Trophoblast cell (in vitro differentiated cells and primary cell): ENCODE measurements around the gene MIER2.
"Not testable (repeated sequence)": the region's sequence is repeated elsewhere in the genome, so short reads cannot be mapped to it uniquely, and the experiment has no call there.

Experiments
- DNase-seq, 2 donors: peaks; one replicate each; pipeline ENCODE4 v3.0.0-alpha.2; 2016
- H2AFZ ChIP-seq: 2 replicates; pipeline ENCODE4 v1.6.1; 2013; ENCODE audit warnings: low read length, moderate library complexity, mild to moderate bottlenecking; ENCODE audit not compliant: insufficient read depth, poor library complexity
- H2AK5ac ChIP-seq: 2 replicates; pipeline ENCODE4 v1.6.1; 2013; ENCODE audit warnings: mild to moderate bottlenecking, low read length
- H2BK120ac ChIP-seq: 2 replicates; pipeline ENCODE4 v1.6.1; 2013; ENCODE audit warnings: low read length, mild to moderate bottlenecking, moderate library complexity; ENCODE audit not compliant: insufficient read depth, poor library complexity
- H2BK12ac ChIP-seq: 2 replicates; pipeline ENCODE4 v1.6.1; 2013; ENCODE audit warnings: mild to moderate bottlenecking, low read length, moderate library complexity
- H2BK5ac ChIP-seq: 2 replicates; pipeline ENCODE4 v1.6.1; 2013; ENCODE audit warnings: low read length, low read depth, moderate library complexity, mild to moderate bottlenecking; ENCODE audit not compliant: poor library complexity
- H3K14ac ChIP-seq: 2 replicates; pipeline ENCODE4 v1.6.1; 2013; ENCODE audit warnings: mild to moderate bottlenecking, low read length
- H3K18ac ChIP-seq: 2 replicates; pipeline ENCODE4 v1.6.1; 2013; ENCODE audit warnings: mild to moderate bottlenecking, low read length
- H3K23ac ChIP-seq: 2 replicates; pipeline ENCODE4 v1.6.1; 2013; ENCODE audit warnings: low read length
- H3K27ac ChIP-seq: 2 replicates; pipeline ENCODE4 v1.5.1; 2013; ENCODE audit warnings: low read depth, mild to moderate bottlenecking, inconsistent platforms, low read length, moderate library complexity
- H3K27me3 ChIP-seq: 2 replicates; pipeline ENCODE4 v1.6.1; 2013; ENCODE audit warnings: inconsistent platforms, mild to moderate bottlenecking, low read length, moderate library complexity; ENCODE audit not compliant: insufficient read depth
- H3K36me3 ChIP-seq, 2 experiments: 1 replicate in 1 of 2; 2 replicates in 1 of 2; pipeline ENCODE4 v1.6.1; 2013; ENCODE audit warnings: low read length in 2 of 2, mild to moderate bottlenecking in 2 of 2, moderate library complexity in 1 of 2; ENCODE audit not compliant: insufficient read depth in 2 of 2, control insufficient read depth in 1 of 2
- H3K4ac ChIP-seq: 2 replicates; pipeline ENCODE4 v1.6.1; 2013; ENCODE audit warnings: low read depth, mild to moderate bottlenecking, low read length, moderate library complexity
- H3K4me1 ChIP-seq, 2 experiments: 1 replicate in 1 of 2; 2 replicates in 1 of 2; pipeline ENCODE4 v1.6.1; 2013; ENCODE audit warnings: low read length in 2 of 2, mild to moderate bottlenecking in 2 of 2, moderate library complexity in 1 of 2; ENCODE audit not compliant: insufficient read depth in 2 of 2, control insufficient read depth in 1 of 2
- H3K4me2 ChIP-seq: 2 replicates; pipeline ENCODE4 v1.6.1; 2013; ENCODE audit warnings: inconsistent platforms, mild to moderate bottlenecking, low read length, moderate library complexity
- H3K4me3 ChIP-seq: 2 replicates; pipeline ENCODE4 v1.5.1; 2013; ENCODE audit warnings: mild to moderate bottlenecking, low read depth, low read length, inconsistent platforms
- H3K79me1 ChIP-seq: one replicate; pipeline ENCODE4 v1.6.1; 2013; ENCODE audit warnings: low read length
- H3K79me2 ChIP-seq: 2 replicates; pipeline ENCODE4 v1.6.1; 2013; ENCODE audit warnings: low read length, mild to moderate bottlenecking; ENCODE audit not compliant: control insufficient read depth, insufficient read depth, poor library complexity
- H3K9ac ChIP-seq: 2 replicates; pipeline ENCODE4 v1.6.1; 2013; ENCODE audit warnings: mild to moderate bottlenecking, low read length
- H3K9me3 ChIP-seq: 2 replicates; pipeline ENCODE4 v1.6.1; 2013; ENCODE audit warnings: low read depth, mild to moderate bottlenecking, control low read depth, inconsistent platforms, low read length; ENCODE audit not compliant: insufficient read depth
- H4K12ac ChIP-seq: 2 replicates; pipeline ENCODE4 v1.6.1; 2013; ENCODE audit warnings: low read depth, mild to moderate bottlenecking, low read length, moderate library complexity
- H4K8ac ChIP-seq: 2 replicates; pipeline ENCODE4 v1.6.1; 2013; ENCODE audit warnings: low read depth, mild to moderate bottlenecking, low read length, moderate library complexity
- H4K91ac ChIP-seq: one replicate; pipeline ENCODE4 v1.6.1; 2013; ENCODE audit warnings: low read depth, mild to moderate bottlenecking, low read length, moderate library complexity
- WGBS: extraction: QIAGEN DNeasy Blood & Tissue Kit; methylation state at CpG from one replicate; pipeline ENCODE4 v1.1.7; 2013; ENCODE audit warnings: missing lambda C conversion rate; ENCODE audit not compliant: insufficient read length, insufficient coverage; ENCODE audit errors: extremely low coverage; 5-methylcytosine and 5-hydroxymethylcytosine counted together

The MIER2 gene

DNA sequence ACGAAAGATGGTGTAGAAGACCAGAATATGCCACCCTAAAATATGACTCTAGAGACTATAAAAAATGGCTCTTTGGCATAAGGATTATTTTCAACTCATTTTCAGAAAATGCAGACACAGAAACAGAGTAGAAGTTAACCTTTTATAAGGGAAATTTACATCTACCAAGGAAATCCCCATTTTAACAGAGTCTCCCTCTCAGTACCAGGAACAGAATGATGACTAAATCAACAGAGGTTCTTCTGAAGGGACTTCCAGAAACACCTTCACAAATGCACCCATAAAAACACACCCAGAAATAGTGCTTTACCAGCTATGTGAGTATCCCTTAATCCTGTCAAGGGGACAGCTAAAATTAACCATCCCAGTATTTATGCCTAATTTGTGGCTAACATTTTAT is 82.5 kb downstream of the MIER2 start:
- Histone ChIP-seq H4K12ac (no peak overlapping the region), H3K79me1 (no peaks in the 10 kb centered on the region), H4K8ac (no peak overlapping the region), H3K4me2 (no peak overlapping the region), H3K18ac (no peak overlapping the region), H2BK120ac (no peak overlapping the region), H3K79me2 (no peaks in the 10 kb centered on the region), H2AK5ac (no peak overlapping the region), H3K9ac (no peak overlapping the region), H3K4me3 (no peak overlapping the region), H3K27ac (no peak overlapping the region), H2AFZ (no peak overlapping the region), H3K4ac (no peak overlapping the region), H4K91ac (no peak overlapping the region), H3K14ac (no peak overlapping the region), H2BK12ac (no peak overlapping the region), H2BK5ac (no peak overlapping the region), H3K23ac (no peak overlapping the region), H3K4me1 (no peaks in the 10 kb centered on the region), H3K27me3 (no peaks in the 10 kb centered on the region), H3K36me3 (no peaks in the 10 kb centered on the region), H3K9me3 (no peaks in the 10 kb centered on the region)
- WGBS, result no CpG with 5 or more reads among the region's 1 CpG
- DNase-seq, result no peak

DNA sequence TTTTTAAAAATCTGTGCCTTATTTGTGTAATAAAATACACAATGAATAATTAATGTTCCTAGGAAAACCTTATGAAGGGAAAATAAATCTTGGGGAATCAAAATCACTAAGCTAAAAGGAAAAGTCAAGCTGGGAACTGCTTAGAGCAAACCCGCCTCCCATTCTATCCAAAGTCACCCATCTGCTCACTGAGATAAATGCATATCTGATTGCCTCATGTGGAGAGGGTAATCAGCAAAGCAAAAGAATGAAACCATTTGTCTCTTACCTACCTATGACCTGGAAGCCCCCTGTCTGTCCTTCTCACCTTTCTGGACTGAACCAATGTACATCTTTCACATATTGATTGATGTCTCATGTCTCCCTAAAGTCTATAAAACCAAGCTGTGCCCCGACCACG is 87.8 kb downstream of the MIER2 start:
- not testable (repeated sequence) for H3K4me1 ChIP-seq, H3K4ac ChIP-seq, H2AK5ac ChIP-seq, H3K79me2 ChIP-seq, H3K36me3 ChIP-seq, H2BK5ac ChIP-seq, H3K18ac ChIP-seq, H3K9me3 ChIP-seq, H2BK120ac ChIP-seq, H2AFZ ChIP-seq, H4K91ac ChIP-seq, H3K27me3 ChIP-seq, H3K4me3 ChIP-seq, H3K4me2 ChIP-seq, H2BK12ac ChIP-seq, H3K14ac ChIP-seq, DNase-seq, H4K8ac ChIP-seq, H3K79me1 ChIP-seq, H3K27ac ChIP-seq, H3K23ac ChIP-seq, H3K9ac ChIP-seq, H4K12ac ChIP-seq
- no CpG with 5 or more reads among the region's 3 CpGs for WGBS
